NCI-H345 (cell line): ENCODE results near the gene PPP1R11.
A peak's percentile ranks its signal among the peaks of the same experiment; 100 is the strongest.
"Not testable (repeated sequence)": the region's sequence is repeated elsewhere in the genome, so short reads cannot be mapped to it uniquely, and the experiment has no call there.

ENCODE experiments used
- DNase-seq: peaks from one replicate; lab custom pipeline; 2025; lab: John Stamatoyannopoulos, UW

PPP1R11 gene

GRCh38 chr6:30097902-30098768 is 31.1 kb downstream of the PPP1R11 start:
- no peak for DNase-seq

- no peak for DNase-seq
Measured at GRCh38 chr6:30100154-30100553, 33.2 kb downstream of the PPP1R11 start.

GRCh38 chr6:30100585-30101443 is 33.8 kb downstream of the PPP1R11 start:
- DNase-seq = no peak

GRCh38 chr6:30101444-30102413 is 34.7 kb downstream of the PPP1R11 start:
- peak; percentile 75 for DNase-seq

- DNase-seq = no peak
Measured at GRCh38 chr6:30102414-30102969, 35.5 kb downstream of the PPP1R11 start.

GRCh38 chr6:30102970-30103871 is 36.2 kb downstream of the PPP1R11 start:
- peak; percentile 83 for DNase-seq

GRCh38 chr6:30103872-30104179 is 36.8 kb downstream of the PPP1R11 start:
- no peak for DNase-seq

- no peak for DNase-seq
Measured at GRCh38 chr6:30104661-30105060, 37.7 kb downstream of the PPP1R11 start.

- no peak for DNase-seq
Measured at GRCh38 chr6:30111266-30111856, 44.4 kb downstream of the PPP1R11 start.

GRCh38 chr6:30112402-30112994 is 45.5 kb downstream of the PPP1R11 start:
- DNase-seq = no peak

GRCh38 chr6:30113003-30113759 is 46.2 kb downstream of the PPP1R11 start, which contains the start of gene TRIM31:
Gene TRIM31 (minus strand): TSS chr6:30113090. CDS start chr6:30112805, 285 bp downstream.
- no peak for DNase-seq

- DNase-seq = no peak
Measured at GRCh38 chr6:30113841-30114240, 46.8 kb downstream of the PPP1R11 start.

- no peak for DNase-seq
Measured at GRCh38 chr6:30116724-30117123, 49.7 kb downstream of the PPP1R11 start.

- DNase-seq = not testable (repeated sequence)
Measured at GRCh38 chr6:30118691-30119090, 51.7 kb downstream of the PPP1R11 start.
